SK-N-MC (cell line): ENCODE measurements around the gene UBR2.
"Not testable (repeated sequence)": the region's sequence is repeated elsewhere in the genome, so short reads cannot be mapped to it uniquely, and the experiment has no call there.

Experiments used
- EZH2 ChIP-seq: fragments of 200-600 bp; sonication (generic); IDR thresholded peaks from one replicate; pipeline ENCODE4 v1.6.1; 2017; ENCODE audit warnings: antibody characterized with exemption
- POLR2AphosphoS5 ChIP-seq: IDR thresholded peaks from 2 replicates; pipeline ENCODE4 v1.6.1; 2012; ENCODE audit warnings: mild to moderate bottlenecking, low read depth, low read length, borderline replicate concordance

DNA sequence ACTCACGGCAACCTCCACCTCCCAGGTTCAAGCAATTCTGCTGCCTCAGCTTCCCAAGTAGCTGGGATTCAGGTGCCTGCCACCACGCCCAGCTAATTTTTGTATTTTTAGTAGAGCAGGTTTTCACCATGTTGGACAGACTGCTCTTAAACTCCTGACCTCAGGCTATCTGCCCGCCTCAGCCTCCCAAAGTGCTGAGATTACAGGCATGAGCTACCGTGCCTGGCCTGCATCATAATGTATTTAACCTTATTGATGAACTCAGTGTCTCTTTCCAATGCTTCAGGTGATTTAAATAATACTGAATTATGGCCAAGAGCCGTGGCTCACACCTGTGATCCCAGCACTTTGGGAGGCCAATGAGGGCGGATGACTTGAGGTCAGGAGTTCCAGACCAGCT is 4.6 kb upstream of the UBR2 start:
- not testable (repeated sequence) for TF ChIP-seq EZH2, POLR2AphosphoS5
